ENCODE results near the gene LCORL. TPM values are rescaled to one million over a fixed set of nuclear protein-coding genes. Genes with fewer than 3 reads are reported as not detected.

The LCORL gene
- total and polyA plus RNA-seq, 11 donors: 1.3 to 12.1 (median 5.8) TPM

- WGBS, 4 donors: 95 to 98% (median 96%) methylated on average over 2 of the region's 2 CpGs
- no peak for DNase-seq
- Histone ChIP-seq H3K4me3 (no peak overlapping the region), H3K9me3 (no peaks in the 10 kb centered on the region), H3K27ac (no peak overlapping the region), H3K4me1 (no peaks in the 10 kb centered on the region), H3K36me3 (peaks cover 0 to 19% (median 7%) of the 10 kb centered on the region in 9 donors), H3K27me3 (no peaks in the 10 kb centered on the region)
- ATAC-seq: no peak
- TF ChIP-seq POLR2A (IDR thresholded peaks at IDR 0.05): no peak
- TF ChIP-seq, protein P1, sequence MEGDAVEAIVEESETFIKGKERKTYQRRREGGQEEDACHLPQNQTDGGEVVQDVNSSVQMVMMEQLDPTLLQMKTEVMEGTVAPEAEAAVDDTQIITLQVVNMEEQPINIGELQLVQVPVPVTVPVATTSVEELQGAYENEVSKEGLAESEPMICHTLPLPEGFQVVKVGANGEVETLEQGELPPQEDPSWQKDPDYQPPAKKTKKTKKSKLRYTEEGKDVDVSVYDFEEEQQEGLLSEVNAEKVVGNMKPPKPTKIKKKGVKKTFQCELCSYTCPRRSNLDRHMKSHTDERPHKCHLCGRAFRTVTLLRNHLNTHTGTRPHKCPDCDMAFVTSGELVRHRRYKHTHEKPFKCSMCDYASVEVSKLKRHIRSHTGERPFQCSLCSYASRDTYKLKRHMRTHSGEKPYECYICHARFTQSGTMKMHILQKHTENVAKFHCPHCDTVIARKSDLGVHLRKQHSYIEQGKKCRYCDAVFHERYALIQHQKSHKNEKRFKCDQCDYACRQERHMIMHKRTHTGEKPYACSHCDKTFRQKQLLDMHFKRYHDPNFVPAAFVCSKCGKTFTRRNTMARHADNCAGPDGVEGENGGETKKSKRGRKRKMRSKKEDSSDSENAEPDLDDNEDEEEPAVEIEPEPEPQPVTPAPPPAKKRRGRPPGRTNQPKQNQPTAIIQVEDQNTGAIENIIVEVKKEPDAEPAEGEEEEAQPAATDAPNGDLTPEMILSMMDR (IDR thresholded peaks at IDR 0.05): no peak
- intact Hi-C loops (cut with DNase I): no loop called here
These were observed 137.5 kb downstream of the LCORL start for GRCh38 chr4:17884063-17884462.

GRCh38 chr4:17877661-17878060 lies 143.9 kb downstream of the LCORL start:
- Histone ChIP-seq H3K4me1 (no peaks in the 10 kb centered on the region), H3K36me3 (no peaks in the 10 kb centered on the region), H3K4me3 (no peak overlapping the region), H3K27ac (no peak overlapping the region), H3K27me3 (no peaks in the 10 kb centered on the region), H3K9me3 (no peaks in the 10 kb centered on the region)
- WGBS, 4 donors: 88 to 95% (median 91%) methylated on average over 5 of the region's 5 CpGs
- TF ChIP-seq, protein P1 (IDR thresholded peaks at IDR 0.05): no peak
- TF ChIP-seq POLR2A (IDR thresholded peaks at IDR 0.05): no peak
- intact Hi-C loops (cut with DNase I): no loop called here
- ATAC-seq (no peak), DNase-seq (no peak)

GRCh38 chr4:17876943-17877342 lies 144.6 kb downstream of the LCORL start:
- Histone ChIP-seq H3K36me3 (no peaks in the 10 kb centered on the region), H3K4me1 (no peaks in the 10 kb centered on the region), H3K4me3 (no peak overlapping the region), H3K27me3 (no peaks in the 10 kb centered on the region), H3K27ac (no peak overlapping the region), H3K9me3 (no peaks in the 10 kb centered on the region)
- no peak for DNase-seq
- no peak for ATAC-seq
- no peak for TF ChIP-seq POLR2A (IDR thresholded peaks at IDR 0.05)
- TF ChIP-seq, protein P1 (IDR thresholded peaks at IDR 0.05): no peak
- WGBS, 4 donors: 97 to 99% (median 98%) methylated on average over 4 of the region's 4 CpGs
- intact Hi-C loops (cut with DNase I): no loop called here

DNA sequence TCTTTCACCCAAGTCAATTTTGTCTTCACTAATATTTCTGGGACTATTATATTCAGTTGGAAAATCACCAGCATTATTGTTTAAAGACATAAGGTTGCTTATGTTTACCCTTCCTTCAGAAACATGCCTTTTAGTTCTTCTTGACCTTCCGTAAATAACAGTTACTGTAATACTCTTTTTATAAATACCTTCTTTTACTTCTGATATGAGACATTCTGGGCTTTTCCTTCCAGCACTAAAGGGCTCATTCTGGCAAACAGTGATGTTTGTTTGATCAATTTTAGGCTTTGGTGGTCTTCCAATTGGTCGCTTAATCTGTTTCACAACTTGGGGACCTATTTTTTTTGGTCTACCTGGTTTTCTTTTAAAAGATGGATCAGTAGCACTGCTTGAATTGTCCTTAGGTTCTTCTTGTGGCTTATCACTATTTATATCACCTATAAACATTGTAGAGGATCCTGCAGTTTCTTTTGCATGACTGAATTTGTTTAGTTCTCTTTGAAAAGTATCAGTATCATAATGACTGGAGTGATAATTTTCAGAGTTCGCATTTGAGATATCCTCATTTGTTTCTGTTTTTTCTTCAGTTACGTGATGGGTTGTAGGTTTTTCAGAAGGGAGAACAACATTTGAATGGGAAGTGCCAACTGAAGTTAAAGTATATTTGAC lies 146.0 kb downstream of the LCORL start:
- no peak for ATAC-seq
- WGBS, 4 donors: 96 to 98% (median 97%) methylated on average over 4 of the region's 4 CpGs
- Histone ChIP-seq H3K27ac (no peak overlapping the region), H3K36me3 (no peaks in the 10 kb centered on the region), H3K4me1 (no peaks in the 10 kb centered on the region), H3K4me3 (no peak overlapping the region), H3K27me3 (no peaks in the 10 kb centered on the region), H3K9me3 (no peaks in the 10 kb centered on the region)
- intact Hi-C loops (cut with DNase I): no loop called here
- no peak for DNase-seq
- TF ChIP-seq POLR2A (IDR thresholded peaks at IDR 0.05): no peak
- TF ChIP-seq, protein P1 (IDR thresholded peaks at IDR 0.05): no peak

All from heart left ventricle (tissue), 16 donors.